B cell (primary cell): Measurements from ENCODE around the gene ANGPTL7. TPM values are rescaled to one million over a fixed set of nuclear protein-coding genes. Genes with fewer than 3 reads are reported as not detected.
"Not testable (repeated sequence)": the region's sequence is repeated elsewhere in the genome, so short reads cannot be mapped to it uniquely, and the experiment has no call there.

Source experiments
- ATAC-seq: fragments of 200-7000 bp; cut with Tn5 transposase; one replicate; pipeline ENCODE4 v1.10.0; 2021; ENCODE audit warnings: low read depth, mild to moderate bottlenecking, moderate number of reproducible peaks, moderate library complexity
- CTCF ChIA-PET: fragments of 350-600 bp; sonication (Branson Sonifier 250); formaldehyde crosslinking; loops from one replicate; lab custom pipeline; 2021; ENCODE audit warnings: antibody characterized with exemption, inconsistent platforms; lab: Charles Lee
- POLR2A ChIA-PET: fragments of 350-600 bp; sonication (Branson Sonifier 250); formaldehyde crosslinking; loops from one replicate; lab custom pipeline; 2021; ENCODE audit warnings: antibody characterized with exemption; lab: Charles Lee
- DNase-seq: peaks from one replicate; pipeline ENCODE4 v3.0.0; 2013
- H2AFZ ChIP-seq: 2 replicates; pipeline ENCODE4 v1.6.1; 2012; ENCODE audit warnings: mild to moderate bottlenecking, low read depth, low read length; ENCODE audit not compliant: insufficient read depth, poor library complexity, severe bottlenecking
- H3K27ac ChIP-seq, 2 donors: 1 replicate in 1 of 2; 2 replicates in 1 of 2; pipeline ENCODE4 v1.5.1; 2012 to 2013; ENCODE audit warnings: low read length in 2 of 2, mild to moderate bottlenecking in 2 of 2, moderate library complexity in 1 of 2
- H3K27me3 ChIP-seq, 4 experiments: fragments of 200-600 bp in 1 of 4; sonication (generic) in 1 of 4; replicated peaks in 1 of 4; 1 replicate in 2 of 4; 2 replicates in 2 of 4; pipeline versions ENCODE4 v1.6.1 to v1.7.0; 2013 to 2016; ENCODE audit warnings: low read length in 3 of 4, mild to moderate bottlenecking in 2 of 4, mixed read lengths in 1 of 4, moderate library complexity in 1 of 4; ENCODE audit not compliant: insufficient read depth in 4 of 4, control insufficient read depth in 3 of 4; ENCODE audit errors: control extremely low read depth in 1 of 4
- H3K36me3 ChIP-seq, 2 experiments: replicated peaks in 1 of 2; 1 replicate in 1 of 2; 2 replicates in 1 of 2; pipeline versions ENCODE4 v1.6.1 to v1.7.1; 2013; ENCODE audit warnings: low read length in 1 of 2; ENCODE audit not compliant: insufficient read depth in 2 of 2, control insufficient read depth in 1 of 2; ENCODE audit errors: control extremely low read depth in 1 of 2, extremely low read depth in 1 of 2
- H3K4me1 ChIP-seq, 2 donors: fragments of 200-600 bp in 1 of 2; sonication (generic) in 1 of 2; 1 replicate in 1 of 2; 2 replicates in 1 of 2; pipeline versions ENCODE4 v1.5.1 to v1.6.1; 2013 to 2017; ENCODE audit warnings: low read length in 2 of 2; ENCODE audit not compliant: control insufficient read depth in 2 of 2, insufficient read depth in 2 of 2
- H3K4me2 ChIP-seq: replicated peaks from 2 replicates; pipeline ENCODE3; 2012; ENCODE audit warnings: mild to moderate bottlenecking, low read depth, low read length; ENCODE audit not compliant: poor library complexity, severe bottlenecking
- H3K4me3 ChIP-seq, 5 experiments: fragments of 200-600 bp in 1 of 5; sonication (generic) in 1 of 5; 1 replicate in 3 of 5; 2 replicates in 2 of 5; pipeline versions ENCODE4 v1.5.1 to v1.7.0; 2011 to 2016; ENCODE audit warnings: low read length in 4 of 5, mild to moderate bottlenecking in 4 of 5, low read depth in 2 of 5, control low read depth in 1 of 5, moderate library complexity in 1 of 5; ENCODE audit not compliant: insufficient read depth in 1 of 5; ENCODE audit errors: control extremely low read depth in 1 of 5, extremely low read depth in 1 of 5
- H3K79me2 ChIP-seq: fragments of 200-600 bp; sonication (generic); one replicate; pipeline ENCODE4 v1.6.0; 2016; ENCODE audit warnings: low read length; ENCODE audit not compliant: control insufficient read depth, insufficient read depth
- H3K9ac ChIP-seq: fragments of 200-600 bp; sonication (generic); 2 replicates; pipeline ENCODE4 v1.6.1; 2017; ENCODE audit warnings: mild to moderate bottlenecking, low read length, moderate library complexity
- H3K9me3 ChIP-seq, 3 donors: one replicate each; pipeline versions ENCODE4 v1.6.1 to v1.7.1; 2013; ENCODE audit warnings: low read length in 2 of 3; ENCODE audit not compliant: control insufficient read depth in 2 of 3, insufficient read depth in 1 of 3; ENCODE audit errors: control extremely low read depth in 1 of 3
- H4K20me1 ChIP-seq: 2 replicates; pipeline ENCODE4 v1.6.0; 2012; ENCODE audit warnings: mild to moderate bottlenecking, low read length; ENCODE audit not compliant: insufficient read depth, control insufficient read depth, poor library complexity, severe bottlenecking
- H3K27ac Mint-ChIP-seq: one replicate; pipeline ENCODE4 v1.8.0; 2021; ENCODE audit warnings: mixed read lengths
- H3K27me3 Mint-ChIP-seq: one replicate; pipeline ENCODE4 v1.8.0; 2021; ENCODE audit warnings: mixed read lengths
- H3K4me1 Mint-ChIP-seq: one replicate; pipeline ENCODE4 v1.8.0; 2021; ENCODE audit warnings: mixed read lengths
- H3K4me3 Mint-ChIP-seq: one replicate; pipeline ENCODE4 v1.8.0; 2021; ENCODE audit warnings: mixed read lengths
- H3K9me3 Mint-ChIP-seq: one replicate; pipeline ENCODE4 v1.8.0; 2022; ENCODE audit warnings: mixed read lengths; ENCODE audit not compliant: insufficient read depth
- EZH2 ChIP-seq: IDR thresholded peaks from 2 replicates; pipeline ENCODE4 v1.6.1; 2012; ENCODE audit warnings: borderline replicate concordance, low read depth, mild to moderate bottlenecking, moderate library complexity, low read length; ENCODE audit not compliant: insufficient read depth, poor library complexity, severe bottlenecking
- WGBS: methylation state at CpG from one replicate; pipeline ENCODE4 v1.1.5; 2013; ENCODE audit warnings: missing lambda C conversion rate; ENCODE audit not compliant: insufficient coverage; 5-methylcytosine and 5-hydroxymethylcytosine counted together
- intact Hi-C: fragments of 100-400 bp; cut with micrococcal nuclease; formaldehyde crosslinking; loops from one replicate; pipeline ENCODE4 v1.10.0; 2022
- polyA plus RNA-seq: library from polyadenylated mRNA; depleted of rRNA; stranded (reverse); fragments of >200 nt; gene quantifications from 2 replicates; pipeline ENCODE4 v1.2.3, GENCODE V29; 2012
- total RNA-seq, 2 donors: library from RNA; stranded (reverse); fragments of 120-200 nt in 1 of 2; gene quantifications; 1 replicate in 1 of 2; 2 replicates in 1 of 2; pipeline versions ENCODE4 v1.2.3 to v1.2.4, GENCODE V29; 2013 to 2022
- TF ChIP-seq, protein P1 (sequence below): fragments of 200-600 bp; IDR thresholded peaks from one replicate; pipeline ENCODE4 v1.8.0; 2022; ENCODE audit warnings: antibody characterized with exemption, mild to moderate bottlenecking

The ANGPTL7 gene
- total and polyA plus RNA-seq, 2 donors (not counting 1 experiment from before 2014, with no cell fraction given): not detected

GRCh38 chr1:11179125-11179524, 10.0 kb upstream of the ANGPTL7 start:
- no peak overlapping the region for H3K27ac ChIP-seq
- ATAC-seq: no peak
- no peaks in the 10 kb centered on the region for H3K4me1 ChIP-seq
- ChIA-PET POLR2A (interaction anchor here (0.6 kb wide), 1 partner anchor 981 kb away, joined by 3 read pairs; no protein-coding TSS in a partner anchor), CTCF (no interaction called here)
- H3K79me2 ChIP-seq: no peaks in the 10 kb centered on the region
- TF ChIP-seq EZH2: no peak
- TF ChIP-seq, protein P1, sequence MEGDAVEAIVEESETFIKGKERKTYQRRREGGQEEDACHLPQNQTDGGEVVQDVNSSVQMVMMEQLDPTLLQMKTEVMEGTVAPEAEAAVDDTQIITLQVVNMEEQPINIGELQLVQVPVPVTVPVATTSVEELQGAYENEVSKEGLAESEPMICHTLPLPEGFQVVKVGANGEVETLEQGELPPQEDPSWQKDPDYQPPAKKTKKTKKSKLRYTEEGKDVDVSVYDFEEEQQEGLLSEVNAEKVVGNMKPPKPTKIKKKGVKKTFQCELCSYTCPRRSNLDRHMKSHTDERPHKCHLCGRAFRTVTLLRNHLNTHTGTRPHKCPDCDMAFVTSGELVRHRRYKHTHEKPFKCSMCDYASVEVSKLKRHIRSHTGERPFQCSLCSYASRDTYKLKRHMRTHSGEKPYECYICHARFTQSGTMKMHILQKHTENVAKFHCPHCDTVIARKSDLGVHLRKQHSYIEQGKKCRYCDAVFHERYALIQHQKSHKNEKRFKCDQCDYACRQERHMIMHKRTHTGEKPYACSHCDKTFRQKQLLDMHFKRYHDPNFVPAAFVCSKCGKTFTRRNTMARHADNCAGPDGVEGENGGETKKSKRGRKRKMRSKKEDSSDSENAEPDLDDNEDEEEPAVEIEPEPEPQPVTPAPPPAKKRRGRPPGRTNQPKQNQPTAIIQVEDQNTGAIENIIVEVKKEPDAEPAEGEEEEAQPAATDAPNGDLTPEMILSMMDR: no peak
- Mint-ChIP-seq H3K4me1 (no peaks in the 10 kb centered on the region), H3K27ac (no peak overlapping the region), H3K27me3 (no peaks in the 10 kb centered on the region), H3K4me3 (no peak overlapping the region), H3K9me3 (no peaks in the 10 kb centered on the region)
- no peak overlapping the region for H2AFZ ChIP-seq
- no peaks in the 10 kb centered on the region for H4K20me1 ChIP-seq
- H3K9ac ChIP-seq: no peak overlapping the region
- intact Hi-C loops: no loop called here
- no peak overlapping the region for H3K4me2 ChIP-seq
- peaks cover 3 to 40% of the 10 kb centered on the region in 2 experiments for H3K36me3 ChIP-seq
- no peak for DNase-seq
- no peak overlapping the region for H3K4me3 ChIP-seq
- H3K9me3 ChIP-seq: no peaks in the 10 kb centered on the region
- no peaks in the 10 kb centered on the region for H3K27me3 ChIP-seq

DNA sequence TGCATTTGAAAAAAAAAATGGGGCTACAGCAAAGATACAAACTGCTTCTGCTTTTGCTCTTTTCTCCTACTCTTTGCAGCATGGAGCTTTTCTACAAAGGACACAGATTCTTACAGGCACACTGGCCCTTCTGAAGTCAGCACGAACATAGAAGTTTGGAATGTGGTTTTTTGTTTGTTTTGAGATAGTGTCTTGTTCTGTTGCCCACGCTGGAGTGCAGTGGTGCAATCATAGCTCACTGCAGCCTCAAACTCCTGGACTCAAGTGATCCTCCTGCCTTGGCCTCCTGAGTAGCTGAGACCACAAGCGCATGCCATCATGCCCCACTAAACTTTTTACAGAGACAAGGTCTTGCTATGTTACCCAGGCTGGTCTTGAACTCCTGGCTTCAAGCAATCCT, 9.4 kb upstream of the ANGPTL7 start:
- H3K9me3 Mint-ChIP-seq, POLR2A ChIA-PET, H3K79me2 ChIP-seq, H2AFZ ChIP-seq, H3K4me3 ChIP-seq, H3K27ac ChIP-seq, H3K27ac Mint-ChIP-seq, H3K4me2 ChIP-seq, H3K9ac ChIP-seq, H3K4me1 Mint-ChIP-seq, H3K27me3 Mint-ChIP-seq, intact Hi-C loops, H4K20me1 ChIP-seq, DNase-seq, H3K27me3 ChIP-seq, H3K4me3 Mint-ChIP-seq, ATAC-seq, H3K9me3 ChIP-seq, H3K4me1 ChIP-seq, CTCF ChIA-PET: not testable (repeated sequence)
- peaks cover 3 to 41% of the 10 kb centered on the region in 2 experiments for H3K36me3 ChIP-seq
- no CpG with 5 or more reads among the region's 3 CpGs for WGBS
